ENCODE data around the gene CRYAB.
"Not testable (repeated sequence)": the region's sequence is repeated elsewhere in the genome, so short reads cannot be mapped to it uniquely, and the experiment has no call there.

Gene CRYAB

GRCh38 chr11:111939836-111940604 lies 28.4 kb upstream of the CRYAB start:
- DNase-seq (ENCODE audit: insufficient read length, low spot score) (no peak), FAIRE-seq (no peak)
- no peak for TF ChIP-seq POLR2A (IDR thresholded peaks at IDR 0.05; ENCODE audit: low read depth, low read length)

GRCh38 chr11:111938687-111939160 lies 27.2 kb upstream of the CRYAB start:
- no peak for FAIRE-seq
- no peak for TF ChIP-seq POLR2A (IDR thresholded peaks at IDR 0.05; ENCODE audit: low read depth, low read length)
- DNase-seq (ENCODE audit: insufficient read length, low spot score), result no peak

GRCh38 chr11:111937844-111938243 lies 26.3 kb upstream of the CRYAB start:
- FAIRE-seq (no peak), DNase-seq (ENCODE audit: insufficient read length, low spot score) (no peak)
- no peak for TF ChIP-seq POLR2A (IDR thresholded peaks at IDR 0.05; ENCODE audit: low read depth, low read length)

GRCh38 chr11:111937461-111937769 lies 25.8 kb upstream of the CRYAB start:
- TF ChIP-seq POLR2A (IDR thresholded peaks at IDR 0.05; ENCODE audit: low read depth, low read length), result no peak
- no peak for DNase-seq (ENCODE audit: insufficient read length, low spot score)
- FAIRE-seq, result no peak

- no peak for TF ChIP-seq POLR2A (IDR thresholded peaks at IDR 0.05; ENCODE audit: low read depth, low read length)
- no peak for DNase-seq (ENCODE audit: insufficient read length, low spot score)
- FAIRE-seq, result no peak
Measured at GRCh38 chr11:111936040-111936540, 24.5 kb upstream of the CRYAB start.

GRCh38 chr11:111935317-111936039 lies 23.9 kb upstream of the CRYAB start:
- no peak for TF ChIP-seq POLR2A (IDR thresholded peaks at IDR 0.05; ENCODE audit: low read depth, low read length)
- FAIRE-seq, result no peak
- DNase-seq (ENCODE audit: insufficient read length, low spot score), result no peak

- FAIRE-seq, result no peak
- no peak for DNase-seq (ENCODE audit: insufficient read length, low spot score)
- no peak for TF ChIP-seq POLR2A (IDR thresholded peaks at IDR 0.05; ENCODE audit: low read depth, low read length)
Measured at GRCh38 chr11:111934306-111934705, 22.7 kb upstream of the CRYAB start.

- no peak for DNase-seq (ENCODE audit: insufficient read length, low spot score)
- no peak for TF ChIP-seq POLR2A (IDR thresholded peaks at IDR 0.05; ENCODE audit: low read depth, low read length)
- no peak for FAIRE-seq
Measured at GRCh38 chr11:111933872-111934271, 22.3 kb upstream of the CRYAB start.

- not testable (repeated sequence) for DNase-seq (ENCODE audit: insufficient read length, low spot score); FAIRE-seq
Measured at GRCh38 chr11:111933176-111933575, 21.6 kb upstream of the CRYAB start.

- DNase-seq (ENCODE audit: insufficient read length, low spot score) (no peak), FAIRE-seq (no peak)
- no peak for TF ChIP-seq POLR2A (IDR thresholded peaks at IDR 0.05; ENCODE audit: low read depth, low read length)
Measured at GRCh38 chr11:111932611-111932950, 21.0 kb upstream of the CRYAB start.

GRCh38 chr11:111930472-111930871 lies 18.9 kb upstream of the CRYAB start:
- TF ChIP-seq POLR2A (IDR thresholded peaks at IDR 0.05; ENCODE audit: low read depth, low read length), result no peak
- no peak for FAIRE-seq

GRCh38 chr11:111926505-111927391 lies 15.2 kb upstream of the CRYAB start:
- no peak for TF ChIP-seq POLR2A (IDR thresholded peaks at IDR 0.05; ENCODE audit: low read depth, low read length)
- peak; percentile 53 for FAIRE-seq

More at GRCh38 chr11:111930472-111930871, 18.9 kb upstream of the CRYAB start:
- DNase-seq (ENCODE audit: insufficient read length, low spot score), result no peak

GRCh38 chr11:111925953-111926352 lies 14.4 kb upstream of the CRYAB start:
- TF ChIP-seq POLR2A (IDR thresholded peaks at IDR 0.05; ENCODE audit: low read depth, low read length), result no peak
- FAIRE-seq (no peak), DNase-seq (ENCODE audit: insufficient read length, low spot score) (no peak)

More at GRCh38 chr11:111926505-111927391, 15.2 kb upstream of the CRYAB start:
- peak; percentile 77 for DNase-seq (ENCODE audit: insufficient read length, low spot score)

- FAIRE-seq (no peak), DNase-seq (ENCODE audit: insufficient read length, low spot score) (no peak)
- no peak for TF ChIP-seq POLR2A (IDR thresholded peaks at IDR 0.05; ENCODE audit: low read depth, low read length)
Measured at GRCh38 chr11:111923951-111924350, 12.4 kb upstream of the CRYAB start.
